NCI-H187 treated with DMSO at 0.1 percent for 48 hours (cell line): ENCODE measurements around the gene TASOR.
"Not testable (repeated sequence)": the region's sequence is repeated elsewhere in the genome, so short reads cannot be mapped to it uniquely, and the experiment has no call there.

ENCODE experiments used
- DNase-seq: peaks from one replicate; lab custom pipeline; 2025; lab: John Stamatoyannopoulos, UW

TASOR gene, protein sequence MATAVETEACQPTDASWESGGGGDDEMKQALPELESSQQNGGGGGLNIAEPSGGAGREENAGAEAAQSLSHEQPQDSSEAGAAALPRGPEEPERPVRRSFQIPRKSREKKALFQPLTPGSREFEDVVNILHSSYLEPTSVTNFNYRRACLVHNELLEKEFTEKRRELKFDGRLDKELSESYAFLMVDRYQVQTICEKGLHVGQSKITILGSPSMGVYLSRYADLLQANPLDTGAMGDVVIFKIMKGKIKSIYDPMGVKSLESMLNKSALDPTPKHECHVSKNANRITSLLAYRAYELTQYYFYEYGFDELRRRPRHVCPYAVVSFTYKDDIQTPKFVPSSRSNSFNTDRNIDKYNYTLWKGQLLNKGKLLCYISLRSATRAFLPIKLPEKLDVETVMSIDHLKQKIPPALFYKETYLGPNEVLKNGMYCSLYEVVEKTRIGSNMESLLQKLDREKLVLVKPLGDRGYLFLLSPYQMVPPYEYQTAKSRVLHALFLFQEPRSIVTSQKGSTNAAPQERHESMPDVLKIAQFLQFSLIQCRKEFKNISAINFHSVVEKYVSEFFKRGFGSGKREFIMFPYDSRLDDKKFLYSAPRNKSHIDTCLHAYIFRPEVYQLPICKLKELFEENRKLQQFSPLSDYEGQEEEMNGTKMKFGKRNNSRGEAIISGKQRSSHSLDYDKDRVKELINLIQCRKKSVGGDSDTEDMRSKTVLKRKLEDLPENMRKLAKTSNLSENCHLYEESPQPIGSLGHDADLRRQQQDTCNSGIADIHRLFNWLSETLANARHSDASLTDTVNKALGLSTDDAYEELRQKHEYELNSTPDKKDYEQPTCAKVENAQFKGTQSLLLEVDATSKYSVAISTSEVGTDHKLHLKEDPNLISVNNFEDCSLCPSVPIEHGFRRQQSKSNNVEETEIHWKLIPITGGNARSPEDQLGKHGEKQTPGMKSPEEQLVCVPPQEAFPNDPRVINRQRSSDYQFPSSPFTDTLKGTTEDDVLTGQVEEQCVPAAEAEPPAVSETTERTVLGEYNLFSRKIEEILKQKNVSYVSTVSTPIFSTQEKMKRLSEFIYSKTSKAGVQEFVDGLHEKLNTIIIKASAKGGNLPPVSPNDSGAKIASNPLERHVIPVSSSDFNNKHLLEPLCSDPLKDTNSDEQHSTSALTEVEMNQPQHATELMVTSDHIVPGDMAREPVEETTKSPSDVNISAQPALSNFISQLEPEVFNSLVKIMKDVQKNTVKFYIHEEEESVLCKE (N-terminal part only)

DNA sequence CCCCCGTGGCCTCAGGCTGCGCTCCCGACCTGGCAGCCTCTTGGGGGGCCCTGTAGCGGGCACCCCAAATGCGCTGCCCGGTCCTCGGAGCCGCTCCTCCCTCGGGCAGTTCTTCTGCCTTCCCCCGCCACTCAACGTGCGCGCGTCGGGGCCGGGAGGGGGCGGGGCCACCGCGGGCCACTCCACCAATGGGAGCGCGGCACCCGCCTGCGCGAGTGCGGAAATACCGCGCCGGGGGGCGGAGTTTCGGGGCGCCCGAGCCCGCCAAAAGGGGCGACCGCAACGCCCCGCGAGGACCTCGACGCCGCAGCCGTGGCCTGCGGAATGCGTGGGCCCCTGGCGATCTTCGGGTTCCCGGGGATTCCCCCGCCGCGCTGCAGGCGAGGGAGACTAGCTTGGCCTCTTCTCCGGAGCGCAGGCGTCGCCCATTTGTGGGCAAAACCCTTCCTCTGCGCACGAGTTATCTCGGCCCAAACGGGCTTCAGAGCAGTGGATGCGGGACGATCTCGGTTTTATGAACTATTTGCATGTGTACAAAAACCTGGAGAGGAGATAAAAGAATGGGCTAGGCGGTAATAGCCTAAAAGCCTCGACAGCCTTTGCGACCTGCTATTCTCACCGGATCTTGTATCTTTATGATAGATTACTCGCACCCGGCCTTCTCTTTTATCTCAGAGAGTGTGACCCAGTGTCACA, at the start of gene TASOR:
TSS of gene TASOR (minus strand) at position 144 of the 696 bp plus-strand sequence. CDS start 259 bp downstream, outside the sequence.
- no peak for DNase-seq

DNA sequence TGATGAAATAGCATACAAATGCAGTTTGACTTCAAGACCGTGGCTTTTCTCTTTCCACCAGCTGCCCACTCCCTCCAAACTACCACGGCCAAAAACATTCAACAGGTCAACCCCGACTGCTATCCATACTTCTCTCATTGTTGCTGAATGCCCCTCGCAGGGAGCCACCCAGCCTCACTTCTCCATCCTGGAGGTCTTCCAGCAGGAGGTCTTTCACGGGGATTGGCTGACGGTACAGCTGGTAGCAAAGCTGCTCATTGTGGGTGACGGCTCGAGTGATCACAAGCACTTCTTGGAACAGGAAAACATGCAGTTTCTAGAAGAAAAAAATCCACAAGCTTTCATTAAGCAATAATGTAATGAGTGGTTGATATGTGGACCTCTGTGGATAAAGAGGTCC, 49.0 kb upstream of the TASOR start:
- no peak for DNase-seq

DNA sequence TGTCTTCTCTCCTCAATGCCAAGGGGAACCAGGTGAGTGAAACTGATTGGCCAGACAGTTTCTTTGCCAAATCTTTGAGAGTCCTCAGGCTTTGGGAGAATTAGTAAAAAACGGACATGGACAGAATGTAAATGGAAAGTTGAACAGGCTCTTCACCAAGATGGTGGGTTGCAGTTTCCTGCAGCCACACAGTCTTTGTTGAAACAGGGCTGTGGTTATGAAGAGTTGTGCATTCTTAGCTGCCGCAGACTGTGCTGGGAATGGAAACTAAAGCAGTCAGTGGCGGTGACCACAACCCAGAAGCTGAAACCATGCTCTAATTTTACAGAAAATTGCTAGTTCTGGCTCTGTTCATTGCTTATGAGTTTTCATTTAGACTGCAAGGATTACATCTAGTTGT, 42.1 kb upstream of the TASOR start:
- no peak for DNase-seq

DNA sequence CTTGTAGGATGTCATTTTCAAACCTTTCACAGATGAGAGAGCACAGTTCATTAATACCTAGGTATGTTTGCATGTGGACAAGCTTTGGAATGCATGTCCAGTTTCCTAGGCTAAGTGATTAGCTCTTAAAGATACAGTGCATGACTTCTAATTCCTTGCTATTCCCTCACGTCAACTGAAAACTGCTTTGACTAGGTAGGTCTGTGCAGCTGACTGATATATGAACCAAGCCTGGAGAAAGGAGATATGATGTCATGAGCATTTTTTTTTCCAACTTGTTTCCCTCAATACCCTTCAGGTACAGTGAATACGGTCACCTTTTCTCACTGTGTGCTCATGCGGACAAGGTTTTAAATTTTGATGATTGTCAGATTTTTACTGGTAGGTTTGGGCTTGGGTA, 41.6 kb upstream of the TASOR start:
- no peak for DNase-seq

DNA sequence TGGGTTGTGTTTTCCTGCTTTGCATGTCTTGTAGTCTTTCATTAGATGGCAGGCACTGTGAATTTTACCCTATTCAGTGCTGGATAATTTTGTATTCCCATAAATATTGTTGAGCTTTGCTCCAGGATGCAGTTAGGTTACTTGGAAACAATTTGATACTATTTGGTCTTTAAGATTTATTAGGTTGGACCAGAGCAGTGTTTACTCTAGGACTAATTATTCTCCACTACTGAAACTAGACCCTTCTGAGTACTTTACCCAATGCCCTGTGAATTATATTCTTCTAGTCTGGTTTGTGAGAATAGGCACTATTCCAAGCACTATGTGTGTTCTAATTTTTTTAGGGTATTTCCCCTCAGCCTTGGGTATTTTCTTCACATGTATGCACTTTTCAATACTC, 37.8 kb upstream of the TASOR start:
- no peak for DNase-seq

DNA sequence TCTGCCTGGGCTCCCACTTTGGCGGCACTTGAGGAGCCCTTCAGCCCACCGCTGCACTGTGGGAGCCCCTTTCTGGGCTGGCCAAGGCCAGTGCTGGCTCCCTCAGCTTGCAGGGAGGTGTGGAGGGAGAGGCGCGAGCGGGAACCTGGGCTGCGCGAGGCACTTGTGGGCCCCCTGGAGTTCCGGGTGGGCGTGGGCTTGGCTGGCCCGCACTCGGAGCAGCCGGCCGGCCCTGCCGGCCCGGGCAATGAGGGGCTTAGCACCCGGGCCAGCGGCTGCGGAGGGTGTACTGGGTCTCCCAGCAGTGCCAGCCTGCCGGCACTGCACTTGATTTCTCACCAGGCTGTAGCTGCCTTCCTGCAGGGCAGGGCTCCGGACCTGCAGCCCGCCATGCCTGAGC, 35.7 kb upstream of the TASOR start:
- not testable (repeated sequence) for DNase-seq

DNA sequence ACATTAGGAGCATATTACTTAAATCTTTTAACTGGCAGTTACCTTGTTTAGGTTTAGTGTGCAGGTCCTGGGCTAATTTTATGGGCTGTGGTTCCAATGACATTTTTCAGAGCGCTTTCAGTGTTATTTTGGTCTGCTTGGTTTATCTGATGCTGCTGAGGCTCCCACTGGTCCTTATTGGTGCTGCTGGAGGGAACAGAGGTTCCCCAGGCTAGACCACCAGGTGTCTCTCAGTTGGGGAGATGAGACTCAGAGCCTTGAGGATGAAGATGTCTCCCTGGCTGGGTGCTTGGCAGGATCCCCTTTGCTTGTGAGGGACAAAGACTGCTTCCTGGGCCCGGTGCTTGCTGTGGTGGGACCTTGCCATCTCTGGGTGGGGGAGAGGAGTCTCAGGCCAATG, 28.3 kb upstream of the TASOR start:
- no peak for DNase-seq

DNA sequence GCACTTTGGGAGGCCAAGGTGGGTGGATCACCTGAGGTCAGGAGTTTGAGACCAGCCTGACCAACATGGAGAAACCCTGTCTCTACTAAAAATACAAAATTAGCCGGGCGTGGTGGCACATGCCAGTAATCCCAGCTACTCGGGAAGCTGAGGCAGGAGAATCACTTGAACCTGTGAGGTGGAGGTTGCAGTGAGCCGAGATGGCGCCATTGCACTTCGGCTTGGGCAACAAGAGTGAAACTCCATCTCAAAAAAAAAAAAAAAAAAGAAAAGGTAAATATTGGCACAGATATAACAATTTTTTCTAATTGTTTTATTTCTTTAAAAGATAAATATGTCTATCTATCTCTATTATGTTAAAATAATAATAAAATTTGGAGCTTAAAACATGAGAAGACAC, 24.3 kb upstream of the TASOR start:
- DNase-seq: not testable (repeated sequence)

DNA sequence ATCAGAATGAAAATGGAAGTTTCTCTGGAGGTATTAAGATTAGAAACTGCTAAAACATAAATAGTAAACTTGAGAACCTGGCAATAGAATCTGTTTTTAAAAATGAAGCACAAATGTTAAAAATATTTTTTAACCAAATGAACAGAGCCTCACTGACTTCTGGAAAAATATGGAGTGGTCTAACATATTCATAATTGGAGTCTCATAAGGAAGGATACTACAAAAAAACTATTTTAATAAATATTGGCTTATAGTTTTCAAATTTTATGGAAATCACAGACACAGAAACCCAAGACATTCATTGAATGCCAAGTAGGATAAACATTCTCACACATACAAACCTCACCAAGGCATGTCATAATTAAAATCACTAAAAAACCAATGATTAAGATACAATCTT, 23.6 kb upstream of the TASOR start:
- DNase-seq: no peak

DNA sequence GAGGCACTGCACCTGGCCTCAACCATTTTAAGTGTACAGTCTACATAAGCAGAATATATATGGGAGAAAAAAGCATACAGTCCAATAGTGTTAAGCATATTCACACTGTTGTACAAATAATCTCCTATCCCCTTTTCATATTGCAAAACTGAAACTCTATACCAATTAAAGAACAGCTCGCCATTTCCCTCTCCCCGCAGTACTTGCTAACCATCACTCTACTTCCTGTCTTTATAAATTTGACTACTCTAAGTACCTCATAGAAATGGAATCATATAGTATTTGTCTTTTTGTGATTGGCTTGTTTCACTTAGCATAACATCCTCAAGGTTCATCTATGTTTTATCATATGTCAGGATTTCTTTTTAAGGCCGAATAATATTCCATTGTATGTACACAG, 21.6 kb upstream of the TASOR start:
- no peak for DNase-seq

DNA sequence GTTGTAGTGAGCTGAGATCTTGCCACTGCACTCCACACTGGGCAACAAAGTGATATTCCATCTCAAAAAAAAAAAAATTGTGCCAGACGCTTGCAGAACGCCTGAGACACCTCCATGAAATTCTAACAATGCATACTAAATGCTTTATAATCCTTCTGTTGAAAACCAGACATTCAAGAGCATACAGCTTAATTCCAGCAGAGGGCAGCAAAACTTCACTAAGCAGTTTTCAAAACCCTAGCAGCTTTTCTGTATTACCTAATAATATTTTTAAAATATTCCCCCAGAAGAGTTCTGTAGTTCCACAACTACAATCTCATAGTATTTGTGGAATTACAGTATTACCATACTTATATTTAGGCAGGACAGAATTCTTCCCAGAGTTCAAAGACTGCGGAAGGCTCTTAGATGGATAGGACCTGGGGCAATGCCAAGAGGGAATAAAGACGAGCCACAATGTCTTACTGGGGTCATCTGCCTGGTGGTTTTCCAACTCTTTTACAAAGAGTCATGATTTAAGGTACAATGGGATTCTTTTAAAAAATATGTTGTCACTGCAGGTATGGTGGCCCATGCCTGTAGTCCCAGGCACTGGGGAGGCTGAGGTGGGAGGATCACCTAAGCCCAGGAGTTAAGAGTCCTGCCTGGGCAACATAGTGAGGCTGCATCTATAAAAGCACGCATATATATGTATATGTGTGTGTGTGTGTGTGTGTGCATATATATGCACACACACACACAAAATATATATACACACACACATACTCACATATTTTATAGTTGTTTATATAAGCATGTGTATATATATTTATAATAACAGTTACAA, 19.6 kb upstream of the TASOR start:
- no peak for DNase-seq

DNA sequence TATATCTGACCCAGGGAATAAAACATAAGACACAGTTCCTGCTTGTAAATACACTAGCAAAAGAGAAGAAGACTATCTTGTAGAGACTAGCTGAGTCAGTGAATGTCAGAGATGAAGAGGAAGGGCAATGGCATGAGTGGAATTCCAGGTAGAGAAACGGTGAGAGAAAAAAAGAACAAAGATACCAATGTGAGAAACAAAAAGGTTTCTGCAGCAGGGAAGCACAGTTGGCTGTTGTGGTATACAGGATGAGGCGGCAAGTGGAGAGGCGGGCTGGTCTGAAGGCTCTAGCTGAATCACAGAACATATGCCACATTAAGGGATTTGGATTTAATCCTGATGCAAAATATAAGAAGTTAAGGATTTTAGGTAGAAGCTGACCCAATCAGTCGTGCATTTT, 17.1 kb upstream of the TASOR start:
- DNase-seq: no peak

DNA sequence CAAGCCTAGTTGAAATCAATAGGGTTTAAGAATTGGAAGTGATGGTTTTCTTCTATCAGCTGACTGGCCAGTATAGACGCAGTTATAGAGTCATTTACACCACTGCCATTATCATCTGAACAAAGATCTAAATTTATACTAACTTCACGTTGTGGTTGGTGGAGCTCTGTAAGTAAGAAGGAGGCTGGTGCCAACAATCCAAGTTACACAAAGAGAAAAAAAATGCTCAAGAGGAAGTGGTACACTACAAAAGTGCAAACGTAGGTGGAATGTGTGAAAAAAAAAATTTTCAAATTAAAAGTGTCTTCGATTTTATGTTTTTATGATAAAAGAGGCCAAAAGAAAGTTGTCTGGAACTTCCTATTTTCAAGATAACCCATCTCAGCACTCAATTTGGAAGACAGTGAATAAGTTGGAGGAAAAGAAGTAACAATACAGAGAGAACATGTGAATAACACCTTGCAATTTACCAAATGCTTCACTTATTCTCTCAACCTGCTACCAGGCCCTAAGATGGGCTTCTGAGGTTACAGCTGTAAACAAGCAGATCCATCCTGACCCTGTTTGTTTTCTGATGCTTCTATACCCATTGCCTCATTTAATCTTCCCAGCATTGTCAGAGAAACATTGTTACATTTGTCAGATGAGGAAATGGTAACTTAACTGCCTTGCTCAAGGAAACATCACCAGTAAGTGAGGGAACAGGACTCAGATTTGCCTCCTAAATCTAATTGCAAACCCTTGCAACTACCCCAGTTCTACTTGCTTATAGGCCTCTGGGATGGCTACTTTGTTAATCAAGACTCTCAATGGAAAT, 12.0 kb upstream of the TASOR start:
- DNase-seq: no peak

DNA sequence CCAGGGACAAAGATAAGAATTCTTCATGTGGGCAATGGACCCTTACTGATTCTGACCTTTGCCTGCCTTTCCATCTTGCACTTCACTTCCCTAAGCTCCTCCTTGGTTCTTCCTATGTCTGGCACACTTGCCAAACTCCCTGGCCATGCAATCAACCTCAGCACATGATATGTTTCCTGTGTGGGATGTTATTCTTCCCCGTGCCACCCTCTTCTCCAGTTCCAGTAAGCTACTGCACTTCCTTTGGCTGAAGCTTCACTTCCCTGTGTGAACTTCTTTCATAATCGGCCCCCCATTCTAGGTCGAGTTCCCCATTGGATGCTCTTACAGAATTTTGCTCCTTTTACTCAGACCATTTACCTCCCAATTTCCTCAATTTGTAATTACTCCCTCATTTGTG, 10.7 kb upstream of the TASOR start:
- no peak for DNase-seq

DNA sequence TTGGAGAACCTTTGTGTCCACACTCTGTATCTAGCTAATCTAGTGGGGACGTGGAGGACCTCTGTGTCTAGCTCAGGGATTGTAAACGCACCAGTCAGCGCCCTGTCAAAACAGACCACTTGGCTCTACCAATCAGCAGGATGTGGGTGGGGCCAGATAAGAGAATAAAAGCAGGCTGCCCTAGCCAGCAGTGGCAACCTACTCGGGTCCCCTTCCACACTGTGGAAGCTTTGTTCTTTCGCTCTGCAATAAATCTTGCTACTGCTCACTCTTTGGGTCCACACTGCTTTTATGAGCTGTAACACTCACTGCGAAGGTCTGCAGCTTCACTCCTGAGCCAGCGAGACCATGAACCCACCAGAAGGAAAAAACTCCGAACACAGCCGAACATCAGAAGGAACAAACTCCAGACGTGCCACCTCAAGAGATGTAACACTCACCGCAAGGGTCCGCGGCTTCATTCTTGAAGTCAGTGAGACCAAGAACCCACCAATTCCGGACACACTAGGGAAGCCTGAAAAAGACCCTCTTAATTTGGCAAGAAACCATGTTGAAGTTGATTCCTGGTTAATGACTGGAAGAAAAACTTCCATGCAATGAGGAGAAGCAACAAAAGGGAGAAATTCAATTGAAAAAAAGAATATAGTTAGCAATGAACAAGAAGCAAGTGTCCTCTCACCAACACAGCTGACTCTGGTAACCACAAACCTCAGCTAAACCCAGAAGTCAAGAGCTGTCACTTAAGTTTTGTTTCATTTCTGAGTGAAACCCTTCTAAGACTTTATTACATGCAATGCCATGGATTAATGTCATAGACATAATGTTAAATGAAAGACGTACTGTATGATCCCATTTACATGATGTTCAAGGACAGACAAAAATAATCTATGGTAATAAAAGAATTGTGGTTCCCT, 9.7 kb upstream of the TASOR start:
- DNase-seq: not testable (repeated sequence)

DNA sequence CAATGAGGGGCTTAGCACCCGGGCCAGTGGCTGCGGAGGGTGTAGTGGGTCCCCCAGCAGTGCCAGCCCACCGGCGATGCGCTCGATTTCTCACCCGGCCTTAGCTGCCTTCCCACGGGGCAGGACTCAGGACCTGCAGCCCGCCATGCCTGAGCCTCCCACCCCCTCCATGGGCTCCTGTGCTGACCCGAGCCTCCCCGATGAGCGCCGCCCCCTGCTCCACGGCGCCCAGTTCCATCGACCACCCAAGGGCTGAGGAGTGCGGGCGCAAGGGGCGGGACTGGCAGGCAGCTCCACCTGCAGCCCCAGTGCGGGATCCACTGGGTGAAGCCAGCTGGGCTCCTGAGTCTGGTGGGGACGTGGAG, 8.9 kb upstream of the TASOR start:
- DNase-seq: not testable (repeated sequence)

DNA sequence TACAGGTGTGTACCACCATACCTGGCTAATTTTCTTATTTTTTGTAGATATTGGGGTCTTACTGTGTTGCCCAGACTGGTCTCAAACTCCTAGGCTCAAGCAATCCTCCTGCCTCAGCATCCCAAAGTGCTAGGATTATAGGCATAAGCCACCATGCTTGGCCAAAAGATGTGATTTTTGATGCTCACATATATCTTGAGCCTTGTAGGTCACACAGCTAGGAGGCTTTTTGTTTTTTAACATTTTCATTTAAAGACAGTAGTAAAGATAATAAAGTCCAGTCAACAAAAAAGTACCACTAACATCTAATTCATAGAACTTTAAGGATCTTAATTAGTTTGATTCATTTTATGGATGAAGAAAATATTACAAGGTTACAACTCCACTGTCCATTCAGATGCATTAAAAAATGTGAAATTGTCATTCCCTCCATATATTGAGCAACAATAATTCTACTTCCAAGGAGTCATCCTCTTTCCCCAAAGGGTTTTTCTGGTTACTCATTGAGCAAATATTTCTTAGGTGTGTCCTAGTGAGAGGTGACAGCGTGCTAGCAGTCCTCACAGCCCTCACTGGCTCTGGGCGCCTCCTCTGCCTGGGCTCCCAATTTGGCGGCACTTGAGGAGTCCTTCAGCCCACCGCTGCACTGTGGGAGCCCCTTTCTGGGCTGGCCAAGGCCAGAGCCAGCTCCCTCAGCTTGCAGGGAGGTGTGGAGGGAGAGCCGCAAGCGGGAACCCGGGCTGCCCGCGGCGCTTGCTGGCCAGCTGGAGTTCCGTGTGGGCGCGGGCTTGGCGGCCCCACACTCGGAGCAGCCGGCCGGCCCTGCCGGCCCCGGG, 8.3 kb upstream of the TASOR start:
- no peak for DNase-seq

DNA sequence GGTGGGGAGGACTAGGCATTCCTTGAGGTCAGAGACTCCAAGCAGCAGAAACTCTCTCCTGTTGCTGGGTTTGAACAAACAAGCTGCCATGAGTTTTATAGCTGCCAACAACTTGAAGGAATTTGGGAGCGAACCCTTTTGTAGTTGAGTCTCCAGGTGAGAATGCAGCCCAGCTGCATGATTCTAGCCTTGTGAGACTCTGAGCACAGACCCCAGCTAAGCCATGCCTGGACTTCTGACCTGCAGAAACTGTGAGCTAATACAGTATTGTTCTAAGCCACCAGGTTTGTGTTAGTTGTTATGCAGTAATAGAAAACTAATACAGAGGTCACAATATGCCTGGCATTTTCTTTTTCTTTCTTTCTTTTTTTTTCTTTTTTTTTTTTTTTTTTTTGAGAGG, 6.2 kb upstream of the TASOR start:
- no peak for DNase-seq
